SK-N-SH treated with all-trans-retinoic acid at 6 μM for 48 hours (cell line): ENCODE results near the gene GPX3.
A peak's percentile ranks its signal among the peaks of the same experiment; 100 is the strongest.

Experiments
- ATAC-seq: fragments of 200-7000 bp; cut with Tn5 transposase; 3 replicates; pipeline ENCODE4 v1.9.1; 2020; ENCODE audit warnings: mild to moderate bottlenecking, moderate library complexity
- ARNTL ChIP-seq: fragments of 450-650 bp; formaldehyde crosslinking; IDR thresholded peaks from 2 replicates; pipeline ENCODE4 v1.5.0; 2020; ENCODE audit warnings: low read depth, mild to moderate bottlenecking, moderate library complexity, borderline replicate concordance
- CREB5 ChIP-seq: fragments of 250-450 bp; sonication (Bioruptor Pico); IDR thresholded peaks from 2 replicates; pipeline ENCODE4 v1.5.1; 2020; ENCODE audit warnings: low read depth, mild to moderate bottlenecking, moderate library complexity
- CSDC2 ChIP-seq: fragments of 250-450 bp; sonication (Bioruptor Pico); IDR thresholded peaks from 2 replicates; pipeline ENCODE4 v1.5.0; 2020; ENCODE audit warnings: mild to moderate bottlenecking, moderate library complexity
- CSRNP3 ChIP-seq: fragments of 250-450 bp; sonication (Bioruptor Pico); IDR thresholded peaks from 2 replicates; pipeline ENCODE4 v1.5.1; 2021; ENCODE audit warnings: mild to moderate bottlenecking, moderate library complexity
- GLIS3 ChIP-seq: fragments of 250-450 bp; sonication (Bioruptor Pico); IDR thresholded peaks from 2 replicates; pipeline ENCODE4 v1.5.0; 2020; ENCODE audit warnings: mild to moderate bottlenecking, moderate library complexity
- ISL1 ChIP-seq: fragments of 250-450 bp; sonication (Bioruptor Pico); IDR thresholded peaks from 2 replicates; pipeline ENCODE4 v2.1.2; 2022; ENCODE audit warnings: mild to moderate bottlenecking, moderate library complexity
- OSR1 ChIP-seq: fragments of 250-450 bp; sonication (Bioruptor Pico); IDR thresholded peaks from 2 replicates; pipeline ENCODE4 v1.8.0; 2022; ENCODE audit warnings: moderate library complexity, mild to moderate bottlenecking, inconsistent platforms
- PATZ1 ChIP-seq: fragments of 250-450 bp; sonication (Bioruptor Pico); IDR thresholded peaks from 2 replicates; pipeline ENCODE4 v1.8.0; 2020; ENCODE audit warnings: mild to moderate bottlenecking, moderate library complexity, borderline replicate concordance
- POU6F1 ChIP-seq: fragments of 250-450 bp; sonication (Bioruptor Pico); IDR thresholded peaks from 2 replicates; pipeline ENCODE4 v1.8.0; 2021; ENCODE audit warnings: low read depth, mild to moderate bottlenecking, moderate library complexity, borderline replicate concordance
- PPARA ChIP-seq: fragments of 250-450 bp; sonication (Bioruptor Pico); IDR thresholded peaks from 2 replicates; pipeline ENCODE4 v1.5.0; 2020; ENCODE audit warnings: mild to moderate bottlenecking, borderline replicate concordance
- RARB ChIP-seq: fragments of 250-450 bp; sonication (Bioruptor Pico); IDR thresholded peaks from 2 replicates; pipeline ENCODE4 v1.8.0; 2021; ENCODE audit warnings: mild to moderate bottlenecking, moderate library complexity
- SNAI2 ChIP-seq: fragments of 250-450 bp; sonication (Bioruptor Pico); IDR thresholded peaks from 2 replicates; pipeline ENCODE4 v1.5.0; 2020; ENCODE audit warnings: mild to moderate bottlenecking, moderate library complexity
- TCF4 ChIP-seq: fragments of 250-450 bp; sonication (Bioruptor Pico); IDR thresholded peaks from 2 replicates; pipeline ENCODE4 v1.8.0; 2021; ENCODE audit warnings: mild to moderate bottlenecking, moderate library complexity, borderline replicate concordance
- TOX ChIP-seq: fragments of 250-450 bp; sonication (Bioruptor Pico); IDR thresholded peaks from 2 replicates; pipeline ENCODE4 v1.8.0; 2021; ENCODE audit warnings: mild to moderate bottlenecking, moderate library complexity, borderline replicate concordance
- ZC3H10 ChIP-seq: fragments of 250-450 bp; sonication (Bioruptor Pico); IDR thresholded peaks from 2 replicates; pipeline ENCODE4 v1.5.1; 2021; ENCODE audit warnings: mild to moderate bottlenecking, moderate library complexity
- ZFP3 ChIP-seq: fragments of 250-450 bp; sonication (Bioruptor Pico); IDR thresholded peaks from 2 replicates; pipeline ENCODE4 v1.5.0; 2020; ENCODE audit warnings: mild to moderate bottlenecking, moderate library complexity
- ZFP30 ChIP-seq: fragments of 450-650 bp; formaldehyde crosslinking; IDR thresholded peaks from 2 replicates; pipeline ENCODE4 v1.5.0; 2022; ENCODE audit warnings: mild to moderate bottlenecking, moderate library complexity
- ZNF565 ChIP-seq: fragments of 450-650 bp; formaldehyde crosslinking; conservative IDR thresholded peaks from 2 replicates; pipeline ENCODE4 v1.5.0; 2020; ENCODE audit warnings: low read depth, mild to moderate bottlenecking, moderate library complexity
- ZNF70 ChIP-seq: fragments of 450-650 bp; formaldehyde crosslinking; IDR thresholded peaks from 2 replicates; pipeline ENCODE4 v1.5.0; 2020; ENCODE audit warnings: mild to moderate bottlenecking, moderate library complexity
- ZNF8 ChIP-seq: fragments of 450-650 bp; formaldehyde crosslinking; IDR thresholded peaks from 2 replicates; pipeline ENCODE4 v1.5.0; 2020; ENCODE audit warnings: mild to moderate bottlenecking, moderate library complexity

Gene GPX3, protein sequence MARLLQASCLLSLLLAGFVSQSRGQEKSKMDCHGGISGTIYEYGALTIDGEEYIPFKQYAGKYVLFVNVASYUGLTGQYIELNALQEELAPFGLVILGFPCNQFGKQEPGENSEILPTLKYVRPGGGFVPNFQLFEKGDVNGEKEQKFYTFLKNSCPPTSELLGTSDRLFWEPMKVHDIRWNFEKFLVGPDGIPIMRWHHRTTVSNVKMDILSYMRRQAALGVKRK

GRCh38 chr5:151020304-151021110 lies at the start of gene GPX3:
Gene GPX3 (plus strand): TSS chr5:151020591. CDS start chr5:151020655, 64 bp downstream.
- TF ChIP-seq CSRNP3 (CRISPR knock-in tag) (no peak), ISL1 (CRISPR knock-in tag) (no peak), RARB (no peak), PATZ1 (CRISPR knock-in tag) (no peak)
- ATAC-seq, result peak; percentile 96

DNA sequence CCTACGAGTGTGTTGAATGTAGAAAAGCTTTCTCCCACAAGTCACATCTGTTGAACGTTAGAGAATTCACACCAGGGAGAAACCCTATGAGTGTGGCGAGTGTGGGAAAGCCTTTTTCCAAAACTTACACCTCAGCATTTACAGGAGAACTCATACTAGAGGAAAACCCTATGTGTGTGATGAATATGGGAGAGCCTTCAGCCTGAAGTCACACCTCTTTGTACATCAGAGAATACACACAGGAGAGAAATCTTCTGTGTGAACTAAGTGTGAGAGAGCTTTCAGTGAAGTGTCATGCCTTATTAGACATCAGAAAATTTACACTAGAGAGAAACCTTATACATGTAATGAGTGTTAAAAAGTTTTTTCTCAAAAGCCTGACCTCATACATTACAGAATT lies 41.8 kb upstream of the GPX3 start:
- no peak for TF ChIP-seq CREB5 (CRISPR knock-in tag)
- ATAC-seq, result no peak

DNA sequence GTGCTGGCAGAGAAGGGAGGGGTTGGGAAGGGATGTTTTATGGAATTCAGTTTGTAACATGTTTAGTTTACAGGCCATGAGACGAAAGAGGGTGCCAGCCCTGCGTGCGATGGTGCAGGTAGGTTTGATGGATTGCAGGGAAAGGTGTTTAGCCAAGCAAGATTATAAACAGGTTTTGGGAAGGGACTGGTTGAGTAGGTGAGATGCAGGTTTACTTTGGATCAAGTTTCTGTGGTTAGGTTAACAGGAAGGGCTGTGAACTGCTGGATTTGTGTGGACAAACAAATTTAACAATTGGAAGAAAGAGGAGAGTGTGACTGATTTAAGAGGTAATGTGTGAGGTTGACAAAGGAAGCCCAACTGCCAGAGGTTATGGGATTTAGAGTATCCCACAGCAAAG lies 32.6 kb upstream of the GPX3 start:
- ATAC-seq, result no peak
- TF ChIP-seq OSR1 (CRISPR knock-in tag), result no peak
- TF ChIP-seq RARB, result no peak
- TF ChIP-seq ZFP3 (CRISPR knock-in tag), result no peak
- TF ChIP-seq TCF4 (CRISPR knock-in tag), result no peak
- no peak for TF ChIP-seq TOX
- no peak for TF ChIP-seq ZNF565 (CRISPR knock-in tag)
- TF ChIP-seq ZNF70 (CRISPR knock-in tag), result no peak

GRCh38 chr5:150989695-150990094 lies 30.7 kb upstream of the GPX3 start:
- TF ChIP-seq SNAI2 (no peak), POU6F1 (no peak), TCF4 (CRISPR knock-in tag) (no peak), RARB (no peak), ZNF70 (CRISPR knock-in tag) (no peak), ARNTL (CRISPR knock-in tag) (no peak), OSR1 (CRISPR knock-in tag) (no peak), ZNF8 (no peak), ZFP30 (no peak), ZNF565 (CRISPR knock-in tag) (no peak), ZC3H10 (CRISPR knock-in tag) (no peak), GLIS3 (no peak)
- ATAC-seq, result peak; percentile 45; the same call in 1 of the 3 replicates

DNA sequence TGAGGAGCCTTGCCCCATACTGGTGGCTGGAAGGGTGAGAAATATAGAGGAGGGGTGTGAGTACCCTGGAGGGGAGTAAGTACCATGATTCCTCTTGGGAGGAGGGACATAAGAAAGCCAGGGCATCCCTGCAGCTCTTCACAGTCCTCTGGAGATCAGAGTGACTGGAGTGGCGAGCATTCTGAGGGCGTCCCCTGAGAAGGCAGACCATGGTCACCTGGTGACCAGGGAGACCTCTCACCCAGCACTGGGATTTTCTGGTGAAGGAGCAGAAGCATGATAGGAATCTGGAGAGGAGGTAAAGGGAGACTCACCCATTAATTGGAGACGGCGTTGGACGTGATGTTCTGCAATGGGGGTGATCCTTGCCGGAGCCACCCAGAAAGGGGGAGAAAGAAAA lies 27.7 kb upstream of the GPX3 start:
- ATAC-seq, result no peak
- TF ChIP-seq SNAI2, result no peak
- TF ChIP-seq ARNTL (CRISPR knock-in tag), result no peak
- no peak for TF ChIP-seq ZFP30
- no peak for TF ChIP-seq PATZ1 (CRISPR knock-in tag)
- no peak for TF ChIP-seq CSDC2 (CRISPR knock-in tag)
- no peak for TF ChIP-seq RARB
- TF ChIP-seq GLIS3, result no peak
- no peak for TF ChIP-seq POU6F1
- no peak for TF ChIP-seq ZC3H10 (CRISPR knock-in tag)
- no peak for TF ChIP-seq PPARA (CRISPR knock-in tag)
- TF ChIP-seq CSRNP3 (CRISPR knock-in tag), result no peak
- TF ChIP-seq OSR1 (CRISPR knock-in tag), result no peak
- no peak for TF ChIP-seq TCF4 (CRISPR knock-in tag)
- TF ChIP-seq ZNF8, result no peak
- TF ChIP-seq TOX, result no peak
- no peak for TF ChIP-seq ZNF565 (CRISPR knock-in tag)
- TF ChIP-seq, all 23 proteins: peak for 0
